HL-60 (cell line): ENCODE results near the gene ELMO1.

ENCODE experiments used
- DNase-seq, 2 experiments: peaks; one replicate each; pipeline ENCODE4 v3.0.0-alpha.2; 2010 to 2020; ENCODE audit warnings: low read depth in 1 of 2, low spot score in 1 of 2
- H3K27ac ChIP-seq: fragments of 250-450 bp; sonication (Bioruptor Pico); replicated peaks from 2 replicates; pipeline ENCODE4 v1.5.1; 2020; ENCODE audit warnings: mild to moderate bottlenecking, moderate library complexity
- H3K27me3 ChIP-seq: fragments of 250-450 bp; sonication (Bioruptor Pico); 2 replicates; pipeline ENCODE4 v1.5.1; 2021; ENCODE audit warnings: mild to moderate bottlenecking, moderate library complexity; ENCODE audit not compliant: insufficient read depth, poor library complexity, severe bottlenecking
- H3K4me3 ChIP-seq: replicated peaks from 2 replicates; pipeline ENCODE4 v1.5.1; 2011; ENCODE audit warnings: mild to moderate bottlenecking, control low read depth, low read length; ENCODE audit not compliant: insufficient read depth
- GABPA ChIP-seq: IDR thresholded peaks from 2 replicates; pipeline ENCODE4 v1.6.1; 2012; ENCODE audit warnings: low read depth
- POLR2AphosphoS5 ChIP-seq: IDR thresholded peaks from 2 replicates; pipeline ENCODE4 v1.6.1; 2012; ENCODE audit warnings: low read depth
- SPI1 ChIP-seq: IDR thresholded peaks from 2 replicates; pipeline ENCODE4 v1.6.1; 2012; ENCODE audit warnings: low read depth, mild to moderate bottlenecking, borderline replicate concordance
- TF ChIP-seq, protein P1 (sequence below): IDR thresholded peaks from one replicate; pipeline ENCODE4 v1.5.1; 2011; ENCODE audit warnings: low read length, control low read depth, inconsistent platforms; ENCODE audit not compliant: insufficient read depth
- TF ChIP-seq, protein P2 (sequence below): IDR thresholded peaks from 2 replicates; pipeline ENCODE4 v1.6.1; 2012; ENCODE audit warnings: low read depth; ENCODE audit not compliant: insufficient replicate concordance

Gene ELMO1

DNA sequence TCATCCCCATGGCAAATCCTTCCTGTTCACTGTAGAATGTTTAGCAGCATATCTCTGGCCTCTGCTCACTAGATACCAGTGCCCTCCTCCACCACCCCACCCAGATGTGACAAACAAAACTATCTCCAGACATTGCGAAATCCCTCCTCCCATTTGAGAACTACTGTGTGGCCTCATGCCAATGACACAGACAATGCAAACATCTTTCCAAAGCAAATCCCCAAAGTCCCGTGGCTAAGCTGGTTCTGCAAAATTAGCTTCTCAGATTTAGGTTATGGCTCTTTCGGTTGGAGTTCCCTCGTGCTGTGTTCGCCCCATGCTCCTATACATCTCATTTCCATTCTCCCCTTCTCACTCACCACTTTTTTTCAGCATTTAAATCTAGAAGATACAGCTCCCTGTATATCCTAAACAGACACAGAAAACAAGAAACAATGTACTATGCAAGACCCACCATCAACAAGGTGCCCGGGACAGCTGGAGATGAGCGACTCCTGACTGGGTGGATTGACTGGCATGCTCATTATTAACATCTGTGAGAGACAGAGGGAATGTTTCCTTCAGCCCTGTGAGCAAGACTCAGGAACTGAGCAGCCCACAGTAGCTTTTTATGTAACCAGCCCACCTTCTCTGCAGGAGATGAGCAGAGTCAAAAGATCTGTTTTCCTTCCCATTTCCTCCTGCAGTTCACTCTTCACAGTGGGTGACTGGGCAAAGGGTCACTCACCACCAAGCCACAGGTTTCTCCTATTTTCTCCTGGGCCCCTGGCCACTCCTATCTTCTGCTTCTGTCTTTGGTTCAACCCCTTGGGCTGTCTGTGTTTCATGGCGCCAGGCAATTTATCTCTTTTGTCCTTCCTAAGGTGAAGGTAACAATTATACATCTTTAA, 498.7 kb downstream of the ELMO1 start:
- TF ChIP-seq, protein P1, sequence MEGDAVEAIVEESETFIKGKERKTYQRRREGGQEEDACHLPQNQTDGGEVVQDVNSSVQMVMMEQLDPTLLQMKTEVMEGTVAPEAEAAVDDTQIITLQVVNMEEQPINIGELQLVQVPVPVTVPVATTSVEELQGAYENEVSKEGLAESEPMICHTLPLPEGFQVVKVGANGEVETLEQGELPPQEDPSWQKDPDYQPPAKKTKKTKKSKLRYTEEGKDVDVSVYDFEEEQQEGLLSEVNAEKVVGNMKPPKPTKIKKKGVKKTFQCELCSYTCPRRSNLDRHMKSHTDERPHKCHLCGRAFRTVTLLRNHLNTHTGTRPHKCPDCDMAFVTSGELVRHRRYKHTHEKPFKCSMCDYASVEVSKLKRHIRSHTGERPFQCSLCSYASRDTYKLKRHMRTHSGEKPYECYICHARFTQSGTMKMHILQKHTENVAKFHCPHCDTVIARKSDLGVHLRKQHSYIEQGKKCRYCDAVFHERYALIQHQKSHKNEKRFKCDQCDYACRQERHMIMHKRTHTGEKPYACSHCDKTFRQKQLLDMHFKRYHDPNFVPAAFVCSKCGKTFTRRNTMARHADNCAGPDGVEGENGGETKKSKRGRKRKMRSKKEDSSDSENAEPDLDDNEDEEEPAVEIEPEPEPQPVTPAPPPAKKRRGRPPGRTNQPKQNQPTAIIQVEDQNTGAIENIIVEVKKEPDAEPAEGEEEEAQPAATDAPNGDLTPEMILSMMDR = no peak
- TF ChIP-seq, protein P2, sequence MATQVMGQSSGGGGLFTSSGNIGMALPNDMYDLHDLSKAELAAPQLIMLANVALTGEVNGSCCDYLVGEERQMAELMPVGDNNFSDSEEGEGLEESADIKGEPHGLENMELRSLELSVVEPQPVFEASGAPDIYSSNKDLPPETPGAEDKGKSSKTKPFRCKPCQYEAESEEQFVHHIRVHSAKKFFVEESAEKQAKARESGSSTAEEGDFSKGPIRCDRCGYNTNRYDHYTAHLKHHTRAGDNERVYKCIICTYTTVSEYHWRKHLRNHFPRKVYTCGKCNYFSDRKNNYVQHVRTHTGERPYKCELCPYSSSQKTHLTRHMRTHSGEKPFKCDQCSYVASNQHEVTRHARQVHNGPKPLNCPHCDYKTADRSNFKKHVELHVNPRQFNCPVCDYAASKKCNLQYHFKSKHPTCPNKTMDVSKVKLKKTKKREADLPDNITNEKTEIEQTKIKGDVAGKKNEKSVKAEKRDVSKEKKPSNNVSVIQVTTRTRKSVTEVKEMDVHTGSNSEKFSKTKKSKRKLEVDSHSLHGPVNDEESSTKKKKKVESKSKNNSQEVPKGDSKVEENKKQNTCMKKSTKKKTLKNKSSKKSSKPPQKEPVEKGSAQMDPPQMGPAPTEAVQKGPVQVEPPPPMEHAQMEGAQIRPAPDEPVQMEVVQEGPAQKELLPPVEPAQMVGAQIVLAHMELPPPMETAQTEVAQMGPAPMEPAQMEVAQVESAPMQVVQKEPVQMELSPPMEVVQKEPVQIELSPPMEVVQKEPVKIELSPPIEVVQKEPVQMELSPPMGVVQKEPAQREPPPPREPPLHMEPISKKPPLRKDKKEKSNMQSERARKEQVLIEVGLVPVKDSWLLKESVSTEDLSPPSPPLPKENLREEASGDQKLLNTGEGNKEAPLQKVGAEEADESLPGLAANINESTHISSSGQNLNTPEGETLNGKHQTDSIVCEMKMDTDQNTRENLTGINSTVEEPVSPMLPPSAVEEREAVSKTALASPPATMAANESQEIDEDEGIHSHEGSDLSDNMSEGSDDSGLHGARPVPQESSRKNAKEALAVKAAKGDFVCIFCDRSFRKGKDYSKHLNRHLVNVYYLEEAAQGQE = no peak
- TF ChIP-seq SPI1 = no peak
- TF ChIP-seq POLR2AphosphoS5 = no peak
- no peak for TF ChIP-seq GABPA

DNA sequence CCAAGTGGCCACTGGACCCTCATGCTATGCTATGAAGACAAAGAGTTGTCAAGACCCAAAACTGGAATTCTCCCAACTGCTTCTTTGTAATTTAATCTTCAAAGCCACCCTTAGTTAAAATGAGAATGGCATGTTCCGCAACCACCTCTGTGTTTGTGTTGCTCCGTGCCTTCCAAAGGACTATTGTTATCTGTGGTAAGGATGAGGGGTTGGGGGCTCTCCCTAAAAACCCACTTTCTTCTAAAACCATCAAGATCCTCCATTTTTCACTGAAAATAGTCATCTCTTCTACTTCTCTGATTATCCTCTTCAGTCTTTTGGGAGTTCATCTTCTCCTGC, 502.3 kb downstream of the ELMO1 start:
- no peaks in the 10 kb centered on the region for H3K27me3 ChIP-seq
- no peak for DNase-seq
- H3K27ac ChIP-seq = no peak overlapping the region
- TF ChIP-seq, protein P2 = no peak
- TF ChIP-seq, protein P1 = no peak
- TF ChIP-seq POLR2AphosphoS5 (no peak), SPI1 (no peak), GABPA (no peak)
- H3K4me3 ChIP-seq = no peak overlapping the region

More for the DNA sequence above, 498.7 kb downstream of the ELMO1 start:
- Histone ChIP-seq H3K27ac (no peak overlapping the region), H3K27me3 (no peaks in the 10 kb centered on the region), H3K4me3 (no peak overlapping the region)
- peak in 1 of 2 experiments; percentile 31 for DNase-seq

DNA sequence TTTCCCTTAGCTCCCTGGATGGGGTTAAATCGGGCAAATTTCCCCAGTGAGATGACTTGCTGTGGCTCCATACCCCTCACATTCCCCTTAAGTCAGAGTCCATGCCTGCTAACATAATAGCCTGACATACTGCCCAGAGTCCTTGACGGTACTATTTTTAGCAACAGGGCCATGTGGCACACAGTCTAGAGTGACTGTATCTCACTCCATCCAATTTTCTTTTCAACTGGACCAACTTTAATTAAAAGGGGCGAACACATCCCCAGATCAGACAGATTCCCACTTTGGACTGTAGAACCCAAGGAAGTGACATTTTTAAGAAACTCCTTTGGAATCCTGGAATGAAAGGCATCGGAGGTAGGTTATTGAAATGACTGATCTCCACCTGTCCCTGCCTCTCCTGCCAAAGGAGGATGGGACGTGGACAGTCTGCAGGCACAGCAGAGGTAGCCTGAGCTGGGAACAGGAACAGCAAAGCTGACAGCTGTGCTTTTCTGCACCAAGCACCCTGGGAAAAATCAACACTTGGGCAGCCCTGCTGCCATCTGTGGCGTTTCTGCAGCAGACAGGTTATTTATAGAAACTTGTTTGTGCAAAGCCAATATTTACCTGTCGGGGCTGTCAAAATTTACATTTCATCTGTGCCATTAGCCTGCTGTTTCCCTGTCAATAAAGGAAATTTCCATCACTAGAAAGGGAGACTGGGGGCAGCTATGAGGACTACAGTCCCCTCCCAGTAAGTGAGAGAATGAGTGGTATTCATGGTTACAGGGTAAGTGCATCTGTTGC, 502.9 kb downstream of the ELMO1 start:
- no peak for DNase-seq
- H3K4me3 ChIP-seq = no peak overlapping the region
- H3K27me3 ChIP-seq = no peaks in the 10 kb centered on the region
- no peak overlapping the region for H3K27ac ChIP-seq
- TF ChIP-seq POLR2AphosphoS5 (no peak), GABPA (no peak), SPI1 (no peak)
- TF ChIP-seq, protein P1 = no peak
- TF ChIP-seq, protein P2 = no peak
